HepG2 (cell line): Measurements from ENCODE around the gene SLC5A10. TPM values are rescaled to one million over a fixed set of nuclear protein-coding genes. Genes with fewer than 3 reads are reported as not detected.

Experiments
- GABPA ChIP-seq, 2 experiments: IDR thresholded peaks; 2 replicates each; pipeline ENCODE4 v1.6.1; 2011 to 2016; ENCODE audit warnings: low read depth in 2 of 2, low read length in 1 of 2, missing biosample characterization in 1 of 2, missing genetic modification characterization in 1 of 2
- HDAC6 ChIP-seq: fragments of 200-600 bp; sonication (generic); IDR thresholded peaks from 2 replicates; pipeline ENCODE4 v1.7.0; 2017; ENCODE audit warnings: mild to moderate bottlenecking, antibody characterized with exemption, low read length, low read depth
- MZF1 ChIP-seq: sonication (generic); formaldehyde crosslinking; IDR thresholded peaks from 2 replicates; pipeline ENCODE4 v1.8.1; 2023; ENCODE audit warnings: mild to moderate bottlenecking, missing genetic modification reagents, borderline replicate concordance
- TAF15 ChIP-seq: fragments of 200-400 bp; formaldehyde crosslinking; IDR thresholded peaks from one replicate; pipeline ENCODE4 v1.6.1; 2018; ENCODE audit warnings: mild to moderate bottlenecking, low read depth, low read length; ENCODE audit not compliant: poor library complexity, severe bottlenecking
- ZNF44 ChIP-seq: sonication (generic); formaldehyde crosslinking; IDR thresholded peaks from 2 replicates; pipeline ENCODE4 v1.5.1; 2020; ENCODE audit warnings: mild to moderate bottlenecking, missing genetic modification reagents
- ZNF672 ChIP-seq: sonication (generic); formaldehyde crosslinking; IDR thresholded peaks from 2 replicates; pipeline ENCODE4 v1.8.1; 2022; ENCODE audit warnings: missing genetic modification reagents
- polyA plus RNA-seq, 8 experiments: library from polyadenylated mRNA; depleted of rRNA in 3 of 8; stranded (reverse) in 7 of 8; unstranded in 1 of 8; fragments of >200 nt; fragmentation: Illumina TruSeq in 4 of 8; extraction: Trizol in 4 of 8; gene quantifications; 2 replicates each; pipeline versions ENCODE4 v1.2.1 to v1.2.3, GENCODE V29; 2011 to 2016; ENCODE audit warnings: low read depth in 4 of 8, missing spikeins in 1 of 8, mixed read lengths in 1 of 8; ENCODE audit not compliant: insufficient read depth in 1 of 8
- total RNA-seq, 5 experiments: library from RNA; depleted of rRNA; stranded (reverse); fragments of >200 nt; fragmentation: Illumina TruSeq; extraction: Trizol; gene quantifications; 2 replicates each; pipeline ENCODE4 v1.2.3, GENCODE V29; 2016; ENCODE audit warnings: low read depth in 1 of 5
- TF ChIP-seq, protein P1 (sequence below): sonication (generic); formaldehyde crosslinking; conservative IDR thresholded peaks from 2 replicates; pipeline ENCODE4 v1.4.0; 2020; ENCODE audit warnings: missing genetic modification reagents
- TF ChIP-seq, protein P2 (sequence below): sonication (generic); formaldehyde crosslinking; IDR thresholded peaks from one replicate; pipeline ENCODE4 v1.5.1; 2020; ENCODE audit warnings: mild to moderate bottlenecking, missing genetic modification reagents; ENCODE audit errors: not compliant biosample characterization
- TF ChIP-seq, protein P3 (sequence below): sonication (generic); formaldehyde crosslinking; IDR thresholded peaks from 2 replicates; pipeline ENCODE4 v1.9.0; 2021; ENCODE audit warnings: missing genetic modification reagents, borderline replicate concordance

The SLC5A10 gene
- total and polyA plus RNA-seq, 2 of the 13 experiments (the other 11 are each of a cell fraction or from before 2014, with no cell fraction given), result 0.05 TPM; not detected in 1

DNA sequence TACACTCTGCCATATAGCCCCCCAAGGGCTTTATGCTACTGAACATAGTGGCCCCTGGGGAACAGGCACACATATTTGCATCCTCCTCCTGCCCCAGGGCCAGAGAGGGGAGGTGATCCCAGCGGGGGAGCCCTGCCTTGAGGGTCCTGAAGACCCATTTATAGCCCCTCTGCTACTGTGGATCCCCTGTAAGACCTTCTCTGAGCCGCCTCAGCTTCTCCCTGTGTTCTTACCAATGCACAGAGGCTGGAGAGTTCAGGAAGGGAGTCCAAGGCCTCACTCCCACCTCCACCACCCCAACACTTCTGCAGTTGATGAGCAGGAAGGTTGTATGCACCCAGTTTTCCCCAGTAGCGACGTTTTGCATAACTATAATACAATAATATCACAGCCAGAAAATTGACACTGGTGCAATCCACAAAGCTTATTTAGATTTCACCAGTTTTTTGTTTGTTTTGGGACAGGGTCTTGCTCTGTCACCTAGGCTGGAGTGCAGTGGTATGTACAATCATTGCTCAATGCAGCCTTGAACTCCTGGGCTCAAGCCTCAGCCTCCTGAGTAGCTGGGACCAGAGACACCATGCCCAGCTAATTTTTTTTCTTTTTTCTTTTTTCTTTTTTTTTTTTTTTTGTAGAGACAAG is 53.9 kb downstream of the SLC5A10 start (continued):
- TF ChIP-seq, protein P1, sequence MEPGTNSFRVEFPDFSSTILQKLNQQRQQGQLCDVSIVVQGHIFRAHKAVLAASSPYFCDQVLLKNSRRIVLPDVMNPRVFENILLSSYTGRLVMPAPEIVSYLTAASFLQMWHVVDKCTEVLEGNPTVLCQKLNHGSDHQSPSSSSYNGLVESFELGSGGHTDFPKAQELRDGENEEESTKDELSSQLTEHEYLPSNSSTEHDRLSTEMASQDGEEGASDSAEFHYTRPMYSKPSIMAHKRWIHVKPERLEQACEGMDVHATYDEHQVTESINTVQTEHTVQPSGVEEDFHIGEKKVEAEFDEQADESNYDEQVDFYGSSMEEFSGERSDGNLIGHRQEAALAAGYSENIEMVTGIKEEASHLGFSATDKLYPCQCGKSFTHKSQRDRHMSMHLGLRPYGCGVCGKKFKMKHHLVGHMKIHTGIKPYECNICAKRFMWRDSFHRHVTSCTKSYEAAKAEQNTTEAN (CRISPR knock-in tag), result 0 out of 2 replicates have a peak, but pooled peaks have one; percentile 32
- TF ChIP-seq ZNF44 (no peak), ZNF672 (CRISPR knock-in tag) (no peak), MZF1 (CRISPR knock-in tag) (no peak), TAF15 (no peak), GABPA (IDR thresholded peaks at IDR 0.05; ENCODE audit: low read depth, low read length) (no peak), GABPA (CRISPR knock-in tag; IDR thresholded peaks at IDR 0.05; ENCODE audit: low read depth) (no peak), HDAC6 (no peak)
- TF ChIP-seq, protein P2, sequence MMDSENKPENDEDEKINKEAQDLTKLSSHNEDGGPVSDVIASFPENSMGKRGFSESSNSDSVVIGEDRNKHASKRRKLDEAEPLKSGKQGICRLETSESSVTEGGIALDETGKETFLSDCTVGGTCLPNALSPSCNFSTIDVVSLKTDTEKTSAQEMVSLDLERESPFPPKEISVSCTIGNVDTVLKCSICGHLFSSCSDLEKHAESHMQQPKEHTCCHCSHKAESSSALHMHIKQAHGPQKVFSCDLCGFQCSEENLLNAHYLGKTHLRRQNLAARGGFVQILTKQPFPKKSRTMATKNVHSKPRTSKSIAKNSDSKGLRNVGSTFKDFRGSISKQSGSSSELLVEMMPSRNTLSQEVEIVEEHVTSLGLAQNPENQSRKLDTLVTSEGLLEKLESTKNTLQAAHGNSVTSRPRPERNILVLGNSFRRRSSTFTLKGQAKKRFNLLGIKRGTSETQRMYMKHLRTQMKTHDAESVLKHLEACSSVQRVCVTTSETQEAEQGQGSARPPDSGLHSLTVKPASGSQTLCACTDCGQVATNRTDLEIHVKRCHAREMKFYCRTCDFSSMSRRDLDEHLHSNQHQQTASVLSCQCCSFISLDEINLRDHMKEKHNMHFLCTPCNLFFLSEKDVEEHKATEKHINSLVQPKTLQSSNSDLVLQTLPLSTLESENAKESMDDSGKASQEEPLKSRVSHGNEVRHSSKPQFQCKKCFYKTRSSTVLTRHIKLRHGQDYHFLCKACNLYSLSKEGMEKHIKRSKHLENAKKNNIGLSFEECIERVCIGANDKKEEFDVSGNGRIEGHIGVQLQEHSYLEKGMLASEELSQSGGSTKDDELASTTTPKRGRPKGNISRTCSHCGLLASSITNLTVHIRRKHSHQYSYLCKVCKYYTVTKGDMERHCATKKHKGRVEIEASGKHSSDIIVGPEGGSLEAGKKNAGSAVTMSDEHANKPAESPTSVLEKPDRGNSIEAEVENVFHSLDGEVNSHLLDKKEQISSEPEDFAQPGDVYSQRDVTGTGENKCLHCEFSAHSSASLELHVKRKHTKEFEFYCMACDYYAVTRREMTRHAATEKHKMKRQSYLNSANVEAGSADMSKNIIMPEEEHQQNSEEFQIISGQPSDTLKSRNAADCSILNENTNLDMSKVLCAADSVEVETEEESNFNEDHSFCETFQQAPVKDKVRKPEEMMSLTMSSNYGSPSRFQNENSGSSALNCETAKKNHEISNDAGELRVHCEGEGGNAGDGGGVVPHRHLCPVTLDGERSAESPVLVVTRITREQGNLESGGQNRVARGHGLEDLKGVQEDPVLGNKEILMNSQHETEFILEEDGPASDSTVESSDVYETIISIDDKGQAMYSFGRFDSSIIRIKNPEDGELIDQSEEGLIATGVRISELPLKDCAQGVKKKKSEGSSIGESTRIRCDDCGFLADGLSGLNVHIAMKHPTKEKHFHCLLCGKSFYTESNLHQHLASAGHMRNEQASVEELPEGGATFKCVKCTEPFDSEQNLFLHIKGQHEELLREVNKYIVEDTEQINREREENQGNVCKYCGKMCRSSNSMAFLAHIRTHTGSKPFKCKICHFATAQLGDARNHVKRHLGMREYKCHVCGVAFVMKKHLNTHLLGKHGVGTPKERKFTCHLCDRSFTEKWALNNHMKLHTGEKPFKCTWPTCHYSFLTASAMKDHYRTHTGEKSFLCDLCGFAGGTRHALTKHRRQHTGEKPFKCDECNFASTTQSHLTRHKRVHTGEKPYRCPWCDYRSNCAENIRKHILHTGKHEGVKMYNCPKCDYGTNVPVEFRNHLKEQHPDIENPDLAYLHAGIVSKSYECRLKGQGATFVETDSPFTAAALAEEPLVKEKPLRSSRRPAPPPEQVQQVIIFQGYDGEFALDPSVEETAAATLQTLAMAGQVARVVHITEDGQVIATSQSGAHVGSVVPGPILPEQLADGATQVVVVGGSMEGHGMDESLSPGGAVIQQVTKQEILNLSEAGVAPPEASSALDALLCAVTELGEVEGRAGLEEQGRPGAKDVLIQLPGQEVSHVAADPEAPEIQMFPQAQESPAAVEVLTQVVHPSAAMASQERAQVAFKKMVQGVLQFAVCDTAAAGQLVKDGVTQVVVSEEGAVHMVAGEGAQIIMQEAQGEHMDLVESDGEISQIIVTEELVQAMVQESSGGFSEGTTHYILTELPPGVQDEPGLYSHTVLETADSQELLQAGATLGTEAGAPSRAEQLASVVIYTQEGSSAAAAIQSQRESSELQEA, result no peak
- TF ChIP-seq, protein P3, sequence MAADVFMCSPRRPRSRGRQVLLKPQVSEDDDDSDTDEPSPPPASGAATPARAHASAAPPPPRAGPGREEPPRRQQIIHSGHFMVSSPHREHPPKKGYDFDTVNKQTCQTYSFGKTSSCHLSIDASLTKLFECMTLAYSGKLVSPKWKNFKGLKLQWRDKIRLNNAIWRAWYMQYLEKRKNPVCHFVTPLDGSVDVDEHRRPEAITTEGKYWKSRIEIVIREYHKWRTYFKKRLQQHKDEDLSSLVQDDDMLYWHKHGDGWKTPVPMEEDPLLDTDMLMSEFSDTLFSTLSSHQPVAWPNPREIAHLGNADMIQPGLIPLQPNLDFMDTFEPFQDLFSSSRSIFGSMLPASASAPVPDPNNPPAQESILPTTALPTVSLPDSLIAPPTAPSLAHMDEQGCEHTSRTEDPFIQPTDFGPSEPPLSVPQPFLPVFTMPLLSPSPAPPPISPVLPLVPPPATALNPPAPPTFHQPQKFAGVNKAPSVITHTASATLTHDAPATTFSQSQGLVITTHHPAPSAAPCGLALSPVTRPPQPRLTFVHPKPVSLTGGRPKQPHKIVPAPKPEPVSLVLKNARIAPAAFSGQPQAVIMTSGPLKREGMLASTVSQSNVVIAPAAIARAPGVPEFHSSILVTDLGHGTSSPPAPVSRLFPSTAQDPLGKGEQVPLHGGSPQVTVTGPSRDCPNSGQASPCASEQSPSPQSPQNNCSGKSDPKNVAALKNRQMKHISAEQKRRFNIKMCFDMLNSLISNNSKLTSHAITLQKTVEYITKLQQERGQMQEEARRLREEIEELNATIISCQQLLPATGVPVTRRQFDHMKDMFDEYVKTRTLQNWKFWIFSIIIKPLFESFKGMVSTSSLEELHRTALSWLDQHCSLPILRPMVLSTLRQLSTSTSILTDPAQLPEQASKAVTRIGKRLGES (CRISPR knock-in tag), result no peak
